Measurements from ENCODE around the gene PTPN3. TPM values are rescaled to one million over a fixed set of nuclear protein-coding genes. Genes with fewer than 3 reads are reported as not detected.

The PTPN3 gene
- total RNA-seq, 1 donor from 2014 or later, result 2.4 TPM

GRCh38 chr9:109328978-109329637 is 169.0 kb downstream of the PTPN3 start:
- Mint-ChIP-seq H3K36me3 (no peaks in the 10 kb centered on the region), H3K4me1 (peaks cover 19% of the 10 kb centered on the region), H3K9me3 (no peaks in the 10 kb centered on the region), H3K27me3 (ENCODE audit: insufficient read depth, low read depth) (peaks cover 6% of the 10 kb centered on the region), H3K4me3 (no peak overlapping the region), H3K27ac (no peak overlapping the region)
- Histone ChIP-seq H3K9ac (no peak overlapping the region), H3K4me1 (no peaks in the 10 kb centered on the region), H3F3A (ENCODE audit: low read depth) (no peaks in the 10 kb centered on the region), H3K36me3 (no peaks in the 10 kb centered on the region), H4K20me1 (ENCODE audit: low read depth) (no peaks in the 10 kb centered on the region), H3K27ac (no peak overlapping the region), H3K9me3 (ENCODE audit: low read depth) (no peaks in the 10 kb centered on the region), H3K4me3 (no peak overlapping the region), H3K79me2 (ENCODE audit: low read depth) (no peaks in the 10 kb centered on the region), H3K4me2 (no peak overlapping the region), H2AFZ (replicated peaks) (no peak overlapping the region), H3K27me3 (no peaks in the 10 kb centered on the region)
- no peak for DNase-seq (ENCODE audit: low spot score)
- TF ChIP-seq CTCF (IDR thresholded peaks at IDR 0.05), result no peak
- TF ChIP-seq EZH2 (IDR thresholded peaks at IDR 0.05), result no peak
- TF ChIP-seq EZH2phosphoT487 (IDR thresholded peaks at IDR 0.05), result no peak

Small RNAs within 50 kb of the gene (microRNA-seq; reads per million reads assigned to microRNA genes)
- not detected for gene MIR3927

Small RNAs within 50 kb of the gene (small RNA-seq; reads per million reads assigned to genes)
- gene MIR3927, result not detected

Other genes with a start within 250 kb of the PTPN3 start
- gene EPB41L4B, start 177.2 kb downstream of the PTPN3 start, total RNA-seq (ENCODE audit: low replicate concordance), result 5.0 and 6.2 TPM in 2 replicates